Fibroblast of lung (primary cell): ENCODE measurements around the gene S1PR1. TPM values are rescaled to one million over a fixed set of nuclear protein-coding genes. Genes with fewer than 3 reads are reported as not detected.

Source experiments
- DNase-seq, 2 donors: peaks; one replicate each; pipeline versions ENCODE4 v3.0.0 to v3.0.0-alpha.2; 2010; ENCODE audit warnings: low read depth in 2 of 2
- H2AFZ ChIP-seq: 2 replicates; pipeline ENCODE4 v1.5.1; 2012; ENCODE audit warnings: low read length, control low read depth, inconsistent platforms
- H3K27ac ChIP-seq: 2 replicates; pipeline ENCODE4 v1.5.1; 2011; ENCODE audit warnings: low read length, control low read depth; ENCODE audit not compliant: insufficient read depth
- H3K27me3 ChIP-seq: 2 replicates; pipeline ENCODE4 v1.5.1; 2011; ENCODE audit warnings: mild to moderate bottlenecking, low read length; ENCODE audit not compliant: control insufficient read depth, insufficient read depth
- H3K36me3 ChIP-seq: 2 replicates; pipeline ENCODE4 v1.5.1; 2011; ENCODE audit warnings: low read length; ENCODE audit not compliant: control insufficient read depth, insufficient read depth
- H3K4me1 ChIP-seq: 2 replicates; pipeline ENCODE4 v1.5.1; 2011; ENCODE audit warnings: low read length; ENCODE audit not compliant: control insufficient read depth, insufficient read depth; ENCODE audit errors: extremely low read depth
- H3K4me2 ChIP-seq: 2 replicates; pipeline ENCODE4 v1.5.1; 2011; ENCODE audit warnings: low read length, control low read depth; ENCODE audit not compliant: insufficient read depth; ENCODE audit errors: extremely low read depth
- H3K4me3 ChIP-seq, 4 experiments: fragments of 200-600 bp in 1 of 4; sonication (generic) in 1 of 4; replicated peaks in 1 of 4; 2 replicates each; pipeline ENCODE4 v1.5.1; 2011 to 2016; ENCODE audit warnings: low read length in 4 of 4, low read depth in 3 of 4, mild to moderate bottlenecking in 3 of 4, control low read depth in 2 of 4, inconsistent platforms in 1 of 4, mixed read lengths in 1 of 4; ENCODE audit not compliant: insufficient read depth in 1 of 4; ENCODE audit errors: control extremely low read depth in 1 of 4
- H3K79me2 ChIP-seq: 2 replicates; pipeline ENCODE4 v1.5.1; 2012; ENCODE audit warnings: mild to moderate bottlenecking, low read length, inconsistent platforms; ENCODE audit not compliant: control insufficient read depth, insufficient read depth
- H3K9ac ChIP-seq: 2 replicates; pipeline ENCODE4 v1.5.1; 2011; ENCODE audit warnings: mild to moderate bottlenecking, low read length, control low read depth; ENCODE audit not compliant: insufficient read depth
- H3K9me3 ChIP-seq: 2 replicates; pipeline ENCODE4 v1.5.1; 2012; ENCODE audit warnings: low read depth, low read length; ENCODE audit not compliant: control insufficient read depth, insufficient read depth
- H4K20me1 ChIP-seq: 2 replicates; pipeline ENCODE4 v1.5.1; 2011; ENCODE audit warnings: low read length; ENCODE audit not compliant: control insufficient read depth, insufficient read depth; ENCODE audit errors: extremely low read depth
- EZH2 ChIP-seq: IDR thresholded peaks from 2 replicates; pipeline ENCODE4 v1.5.1; 2012; ENCODE audit warnings: low read length, control low read depth, mild to moderate bottlenecking; ENCODE audit errors: missing control alignments
- polyA plus RNA-seq, 2 donors: library from polyadenylated mRNA; depleted of rRNA in 1 of 2; stranded (reverse) in 1 of 2; unstranded in 1 of 2; fragments of >200 nt; gene quantifications; 2 replicates each; pipeline ENCODE4 v1.2.1, GENCODE V29; 2011 to 2012; ENCODE audit warnings: missing spikeins in 1 of 2
- total RNA-seq: library from RNA; depleted of rRNA; stranded (reverse); fragments of >200 nt; gene quantifications from 2 replicates; pipeline ENCODE4 v1.2.1, GENCODE V29; 2014
- TF ChIP-seq, protein P1 (sequence below), 2 donors: IDR thresholded peaks in 1 of 2; conservative IDR thresholded peaks in 1 of 2; 1 replicate in 1 of 2; 2 replicates in 1 of 2; pipeline ENCODE4 v1.5.1; 2011 to 2012; ENCODE audit warnings: low read length in 2 of 2, control low read depth in 1 of 2, inconsistent platforms in 1 of 2, low read depth in 1 of 2, mild to moderate bottlenecking in 1 of 2

S1PR1 gene
- total and polyA plus RNA-seq, 2 donors (not counting 1 experiment from before 2014, with no cell fraction given): 6.2 to 10.4 TPM

GRCh38 chr1:101278238-101278637 is 41.4 kb downstream of the S1PR1 start:
- Histone ChIP-seq H3K4me3 (no peak overlapping the region), H3K4me1 (no peaks in the 10 kb centered on the region), H3K79me2 (no peaks in the 10 kb centered on the region), H4K20me1 (no peaks in the 10 kb centered on the region), H2AFZ (no peak overlapping the region), H3K4me2 (no peak overlapping the region), H3K27me3 (no peaks in the 10 kb centered on the region), H3K9ac (no peak overlapping the region), H3K27ac (no peak overlapping the region), H3K36me3 (no peaks in the 10 kb centered on the region), H3K9me3 (no peaks in the 10 kb centered on the region)
- TF ChIP-seq, protein P1, sequence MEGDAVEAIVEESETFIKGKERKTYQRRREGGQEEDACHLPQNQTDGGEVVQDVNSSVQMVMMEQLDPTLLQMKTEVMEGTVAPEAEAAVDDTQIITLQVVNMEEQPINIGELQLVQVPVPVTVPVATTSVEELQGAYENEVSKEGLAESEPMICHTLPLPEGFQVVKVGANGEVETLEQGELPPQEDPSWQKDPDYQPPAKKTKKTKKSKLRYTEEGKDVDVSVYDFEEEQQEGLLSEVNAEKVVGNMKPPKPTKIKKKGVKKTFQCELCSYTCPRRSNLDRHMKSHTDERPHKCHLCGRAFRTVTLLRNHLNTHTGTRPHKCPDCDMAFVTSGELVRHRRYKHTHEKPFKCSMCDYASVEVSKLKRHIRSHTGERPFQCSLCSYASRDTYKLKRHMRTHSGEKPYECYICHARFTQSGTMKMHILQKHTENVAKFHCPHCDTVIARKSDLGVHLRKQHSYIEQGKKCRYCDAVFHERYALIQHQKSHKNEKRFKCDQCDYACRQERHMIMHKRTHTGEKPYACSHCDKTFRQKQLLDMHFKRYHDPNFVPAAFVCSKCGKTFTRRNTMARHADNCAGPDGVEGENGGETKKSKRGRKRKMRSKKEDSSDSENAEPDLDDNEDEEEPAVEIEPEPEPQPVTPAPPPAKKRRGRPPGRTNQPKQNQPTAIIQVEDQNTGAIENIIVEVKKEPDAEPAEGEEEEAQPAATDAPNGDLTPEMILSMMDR (conservative IDR thresholded peaks at IDR 0.05 in 1 of 2, IDR thresholded peaks at IDR 0.05 in 1 of 2; ENCODE audit: low read depth in 1 of 2, low read length in 2 of 2): no peak
- no peak for TF ChIP-seq EZH2
- no peak for DNase-seq

GRCh38 chr1:101278845-101279244 is 42.0 kb downstream of the S1PR1 start:
- H3K27me3 ChIP-seq: no peaks in the 10 kb centered on the region
- H3K4me1 ChIP-seq: no peaks in the 10 kb centered on the region
- TF ChIP-seq, protein P1 (conservative IDR thresholded peaks at IDR 0.05 in 1 of 2, IDR thresholded peaks at IDR 0.05 in 1 of 2; ENCODE audit: low read depth in 1 of 2, low read length in 2 of 2): no peak
- no peak for TF ChIP-seq EZH2
- H4K20me1 ChIP-seq: no peaks in the 10 kb centered on the region
- no peaks in the 10 kb centered on the region for H3K9me3 ChIP-seq
- H3K79me2 ChIP-seq: no peaks in the 10 kb centered on the region
- no peak for DNase-seq
- no peaks in the 10 kb centered on the region for H3K36me3 ChIP-seq
- H3K4me3 ChIP-seq: no peak overlapping the region
- no peak overlapping the region for H2AFZ ChIP-seq
- no peak overlapping the region for H3K9ac ChIP-seq
- H3K4me2 ChIP-seq: no peak overlapping the region
- no peak overlapping the region for H3K27ac ChIP-seq

DNA sequence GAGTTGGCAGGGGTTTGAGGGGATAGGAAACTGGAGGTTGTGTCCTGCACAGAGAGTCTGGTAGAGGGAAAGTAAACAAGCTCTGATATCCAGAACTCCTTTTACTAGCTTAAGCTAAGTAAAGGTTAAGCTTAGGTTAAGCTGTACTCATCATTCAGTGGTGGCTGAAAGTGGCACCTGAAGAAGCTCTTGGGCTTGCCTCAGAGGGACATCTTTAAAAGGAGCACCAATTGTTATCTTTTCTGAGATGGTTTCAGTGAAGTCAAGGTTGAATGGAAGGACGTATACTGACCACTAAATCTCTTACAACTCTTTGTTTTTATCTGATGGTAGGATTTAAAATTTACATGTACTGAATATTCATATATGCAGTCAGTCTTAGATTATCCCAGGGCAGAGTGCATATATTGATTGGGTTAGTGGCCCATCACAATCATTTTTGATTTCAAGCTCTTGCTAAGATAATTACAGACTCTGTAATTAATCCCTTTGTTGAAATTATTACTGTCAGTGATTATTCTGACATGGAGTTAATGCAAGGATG is 43.3 kb downstream of the S1PR1 start:
- H3K27me3 ChIP-seq: no peaks in the 10 kb centered on the region
- no peak overlapping the region for H3K9ac ChIP-seq
- no peaks in the 10 kb centered on the region for H3K4me1 ChIP-seq
- no peak overlapping the region for H3K4me2 ChIP-seq
- H3K27ac ChIP-seq: no peak overlapping the region
- DNase-seq: no peak
- H3K4me3 ChIP-seq: no peak overlapping the region
- TF ChIP-seq, protein P1 (conservative IDR thresholded peaks at IDR 0.05 in 1 of 2, IDR thresholded peaks at IDR 0.05 in 1 of 2; ENCODE audit: low read depth in 1 of 2, low read length in 2 of 2): no peak
- TF ChIP-seq EZH2: no peak
- H3K36me3 ChIP-seq: no peaks in the 10 kb centered on the region
- no peaks in the 10 kb centered on the region for H3K9me3 ChIP-seq
- H2AFZ ChIP-seq: no peak overlapping the region
- no peaks in the 10 kb centered on the region for H3K79me2 ChIP-seq
- H4K20me1 ChIP-seq: no peaks in the 10 kb centered on the region
